ENCODE measurements around the gene ZNF526. TPM values are rescaled to one million over a fixed set of nuclear protein-coding genes. Genes with fewer than 3 reads are reported as not detected.

Gene ZNF526
- total and polyA plus RNA-seq, 9 donors: 5.4 to 8.7 (median 6.5) TPM

- H3K4me1 ChIP-seq (ENCODE audit: control insufficient read depth, insufficient read depth, low read length): peaks cover 10% of the 10 kb centered on the region
- no peak overlapping the region for H3K4me3 ChIP-seq (ENCODE audit: low read length)
- WGBS (ENCODE audit: insufficient coverage): no CpG with 5 or more reads among the region's 2 CpGs
- no peak for DNase-seq
- H3K36me3 ChIP-seq (ENCODE audit: control insufficient read depth, insufficient read depth, low read length): peaks cover 72% of the 10 kb centered on the region
- no peak overlapping the region for H3K27ac ChIP-seq (ENCODE audit: low read length)
- H3K27me3 ChIP-seq (ENCODE audit: control insufficient read depth, insufficient read depth, low read length): no peaks in the 10 kb centered on the region
- H3K9me3 ChIP-seq (replicated peaks; ENCODE audit: control insufficient read depth, low read depth, low read length): no peaks in the 10 kb centered on the region
Measured at GRCh38 chr19:42203700-42204099, 16.4 kb upstream of the ZNF526 start.

- WGBS (ENCODE audit: insufficient coverage): 94% methylated on average over 2 of the region's 6 CpGs
- no peaks in the 10 kb centered on the region for H3K27me3 ChIP-seq (ENCODE audit: control insufficient read depth, insufficient read depth, low read length)
- no peak overlapping the region for H3K27ac ChIP-seq (ENCODE audit: low read length)
- DNase-seq: no peak
- no peak overlapping the region for H3K4me3 ChIP-seq (ENCODE audit: low read length)
- H3K4me1 ChIP-seq (ENCODE audit: control insufficient read depth, insufficient read depth, low read length): peaks cover 6% of the 10 kb centered on the region
- no peaks in the 10 kb centered on the region for H3K9me3 ChIP-seq (replicated peaks; ENCODE audit: control insufficient read depth, low read depth, low read length)
- H3K36me3 ChIP-seq (ENCODE audit: control insufficient read depth, insufficient read depth, low read length): peaks cover 74% of the 10 kb centered on the region
Measured at GRCh38 chr19:42204664-42205063, 15.4 kb upstream of the ZNF526 start.

- 83% methylated on average over 8 of the region's 14 CpGs for WGBS (ENCODE audit: insufficient coverage)
- no peak for DNase-seq
- Histone ChIP-seq H3K9me3 (replicated peaks; ENCODE audit: control insufficient read depth, low read depth, low read length) (no peaks in the 10 kb centered on the region), H3K27me3 (ENCODE audit: control insufficient read depth, insufficient read depth, low read length) (no peaks in the 10 kb centered on the region), H3K4me3 (ENCODE audit: low read length) (no peak overlapping the region), H3K36me3 (ENCODE audit: control insufficient read depth, insufficient read depth, low read length) (peaks cover 65% of the 10 kb centered on the region), H3K27ac (ENCODE audit: low read length) (no peak overlapping the region), H3K4me1 (ENCODE audit: control insufficient read depth, insufficient read depth, low read length) (peaks cover 4% of the 10 kb centered on the region)
Measured at GRCh38 chr19:42206871-42207755, 13.0 kb upstream of the ZNF526 start.

GRCh38 chr19:42207767-42208271 lies 12.3 kb upstream of the ZNF526 start:
- WGBS (ENCODE audit: insufficient coverage): 84% methylated on average over 6 of the region's 6 CpGs
- H3K36me3 ChIP-seq (ENCODE audit: control insufficient read depth, insufficient read depth, low read length): peaks cover 61% of the 10 kb centered on the region
- no peaks in the 10 kb centered on the region for H3K9me3 ChIP-seq (replicated peaks; ENCODE audit: control insufficient read depth, low read depth, low read length)
- no peak overlapping the region for H3K4me3 ChIP-seq (ENCODE audit: low read length)
- H3K27me3 ChIP-seq (ENCODE audit: control insufficient read depth, insufficient read depth, low read length): no peaks in the 10 kb centered on the region
- peaks cover 1% of the 10 kb centered on the region for H3K4me1 ChIP-seq (ENCODE audit: control insufficient read depth, insufficient read depth, low read length)
- H3K27ac ChIP-seq (ENCODE audit: low read length): no peak overlapping the region
- DNase-seq: no peak

GRCh38 chr19:42208612-42209011 lies 11.5 kb upstream of the ZNF526 start:
- no peaks in the 10 kb centered on the region for H3K27me3 ChIP-seq (ENCODE audit: control insufficient read depth, insufficient read depth, low read length)
- peaks cover 60% of the 10 kb centered on the region for H3K36me3 ChIP-seq (ENCODE audit: control insufficient read depth, insufficient read depth, low read length)
- H3K9me3 ChIP-seq (replicated peaks; ENCODE audit: control insufficient read depth, low read depth, low read length): no peaks in the 10 kb centered on the region
- H3K4me3 ChIP-seq (ENCODE audit: low read length): no peak overlapping the region
- no peak for DNase-seq
- 87% methylated on average over 5 of the region's 11 CpGs for WGBS (ENCODE audit: insufficient coverage)
- no peak overlapping the region for H3K27ac ChIP-seq (ENCODE audit: low read length)
- H3K4me1 ChIP-seq (ENCODE audit: control insufficient read depth, insufficient read depth, low read length): no peaks in the 10 kb centered on the region

GRCh38 chr19:42212886-42213285 lies 7.2 kb upstream of the ZNF526 start:
- Histone ChIP-seq H3K27me3 (ENCODE audit: control insufficient read depth, insufficient read depth, low read length) (no peaks in the 10 kb centered on the region), H3K27ac (ENCODE audit: low read length) (no peak overlapping the region)

GRCh38 chr19:42214810-42215485 lies 5.2 kb upstream of the ZNF526 start:
- peaks cover 25% of the 10 kb centered on the region for H3K4me1 ChIP-seq (ENCODE audit: control insufficient read depth, insufficient read depth, low read length)

More at GRCh38 chr19:42212886-42213285, 7.2 kb upstream of the ZNF526 start:
- no peak for DNase-seq
- no CpG with 5 or more reads among the region's 1 CpG for WGBS (ENCODE audit: insufficient coverage)
- Histone ChIP-seq H3K36me3 (ENCODE audit: control insufficient read depth, insufficient read depth, low read length) (peaks cover 36% of the 10 kb centered on the region), H3K9me3 (replicated peaks; ENCODE audit: control insufficient read depth, low read depth, low read length) (no peaks in the 10 kb centered on the region), H3K4me3 (ENCODE audit: low read length) (no peak overlapping the region), H3K4me1 (ENCODE audit: control insufficient read depth, insufficient read depth, low read length) (peaks cover 9% of the 10 kb centered on the region)

GRCh38 chr19:42216653-42217519 lies 3.2 kb upstream of the ZNF526 start:
- Histone ChIP-seq H3K27ac (ENCODE audit: low read length) (peak overlapping the region; percentile 89), H3K4me1 (ENCODE audit: control insufficient read depth, insufficient read depth, low read length) (peaks cover 35% of the 10 kb centered on the region), H3K4me3 (ENCODE audit: low read length) (peak overlapping the region; percentile 80), H3K27me3 (ENCODE audit: control insufficient read depth, insufficient read depth, low read length) (no peaks in the 10 kb centered on the region), H3K9me3 (replicated peaks; ENCODE audit: control insufficient read depth, low read depth, low read length) (no peaks in the 10 kb centered on the region), H3K36me3 (ENCODE audit: control insufficient read depth, insufficient read depth, low read length) (peaks cover 14% of the 10 kb centered on the region)
- DNase-seq: peak; percentile 51
- WGBS (ENCODE audit: insufficient coverage): 2% methylated on average over 67 of the region's 79 CpGs

More at GRCh38 chr19:42214810-42215485, 5.2 kb upstream of the ZNF526 start:
- Histone ChIP-seq H3K4me3 (ENCODE audit: low read length) (no peak overlapping the region), H3K27ac (ENCODE audit: low read length) (no peak overlapping the region), H3K36me3 (ENCODE audit: control insufficient read depth, insufficient read depth, low read length) (peaks cover 15% of the 10 kb centered on the region), H3K9me3 (replicated peaks; ENCODE audit: control insufficient read depth, low read depth, low read length) (no peaks in the 10 kb centered on the region), H3K27me3 (ENCODE audit: control insufficient read depth, insufficient read depth, low read length) (no peaks in the 10 kb centered on the region)
- no peak for DNase-seq
- 86% methylated on average over 2 of the region's 11 CpGs for whole genome bisulfite sequencing (ENCODE audit: insufficient coverage)

GRCh38 chr19:42217520-42218437 lies 2.3 kb upstream of the ZNF526 start, which contains the start of gene DEDD2:
Gene DEDD2, minus strand, starts transcription at chr19:42217677. Its CDS starts 670 bp downstream, at chr19:42217007.
- peak within 1 kb of the TSS; percentile 89 for H3K27ac ChIP-seq (ENCODE audit: low read length)
- no peaks in the 10 kb centered on the region for H3K9me3 ChIP-seq (replicated peaks; ENCODE audit: control insufficient read depth, low read depth, low read length)
- peaks cover 18% of the 10 kb centered on the region for H3K36me3 ChIP-seq (ENCODE audit: control insufficient read depth, insufficient read depth, low read length)
- H3K4me3 ChIP-seq (ENCODE audit: low read length): peak within 1 kb of the TSS; percentile 80
- peak; percentile 97 for DNase-seq
- peaks cover 35% of the 10 kb centered on the region for H3K4me1 ChIP-seq (ENCODE audit: control insufficient read depth, insufficient read depth, low read length)
- WGBS (ENCODE audit: insufficient coverage): 9% methylated on average over 53 of the region's 57 CpGs
- no peaks in the 10 kb centered on the region for H3K27me3 ChIP-seq (ENCODE audit: control insufficient read depth, insufficient read depth, low read length)
